H1 (cell line): Measurements from ENCODE around the gene CARD11. TPM values are rescaled to one million over a fixed set of nuclear protein-coding genes. Genes with fewer than 3 reads are reported as not detected.

Experiments used
- CTCF ChIA-PET: fragments of 300-600 bp; sonication (Branson Sonifier 250); formaldehyde crosslinking; loops from one replicate; lab custom pipeline; 2021; ENCODE audit not compliant: partially characterized antibody; lab: Charles Lee
- POLR2A ChIA-PET: fragments of 300-600 bp; sonication (Branson Sonifier 250); formaldehyde crosslinking; loops from one replicate; lab custom pipeline; 2021; ENCODE audit warnings: inconsistent platforms; ENCODE audit not compliant: partially characterized antibody; lab: Charles Lee
- DNase-seq, 2 experiments: peaks; one replicate each; pipeline versions ENCODE4 v3.0.0 to v3.0.0-alpha.2; 2010 to 2022; ENCODE audit warnings: low spot score in 2 of 2, low read depth in 1 of 2, mixed read lengths in 1 of 2
- FAIRE-seq: peaks from 2 replicates; lab custom pipeline; 2011; peaks lifted over from hg19 to GRCh38; lab: Jason Lieb, UNC
- H2AFZ ChIP-seq: 2 replicates; pipeline ENCODE4 v1.8.1; 2012; ENCODE audit warnings: low read length, inconsistent platforms
- H2AK5ac ChIP-seq: 2 replicates; pipeline ENCODE4 v1.6.1; 2013; ENCODE audit warnings: low read depth, low read length
- H2BK120ac ChIP-seq: replicated peaks from 2 replicates; pipeline ENCODE3; 2013; ENCODE audit warnings: low read depth, low read length, inconsistent platforms
- H2BK12ac ChIP-seq: 2 replicates; pipeline ENCODE4 v1.6.1; 2013; ENCODE audit warnings: low read depth, low read length
- H2BK15ac ChIP-seq: 2 replicates; pipeline ENCODE4 v1.6.1; 2013; ENCODE audit warnings: low read length
- H2BK20ac ChIP-seq: 2 replicates; pipeline ENCODE4 v1.6.1; 2013; ENCODE audit warnings: low read length
- H2BK5ac ChIP-seq: 2 replicates; pipeline ENCODE4 v1.6.1; 2013; ENCODE audit warnings: low read depth, low read length
- H3K14ac ChIP-seq: 2 replicates; pipeline ENCODE4 v1.6.1; 2013; ENCODE audit warnings: inconsistent platforms; ENCODE audit not compliant: insufficient read length
- H3K18ac ChIP-seq: 2 replicates; pipeline ENCODE4 v1.6.1; 2013; ENCODE audit warnings: low read length; ENCODE audit errors: extremely low read depth
- H3K23ac ChIP-seq: 2 replicates; pipeline ENCODE4 v1.6.1; 2013; ENCODE audit warnings: inconsistent platforms; ENCODE audit not compliant: insufficient read length
- H3K23me2 ChIP-seq: 2 replicates; pipeline ENCODE4 v1.6.1; 2013; ENCODE audit warnings: low read depth, low read length
- H3K27ac ChIP-seq: 2 replicates; pipeline ENCODE4 v1.6.1; 2011; ENCODE audit warnings: low read depth, low read length, inconsistent platforms
- H3K27me3 ChIP-seq, 4 experiments: replicated peaks in 1 of 4; 1 replicate in 1 of 4; 2 replicates in 3 of 4; pipeline versions ENCODE4 v1.6.1 to v1.8.1; 2011 to 2013; ENCODE audit warnings: low read length in 3 of 4, mild to moderate bottlenecking in 3 of 4, inconsistent platforms in 2 of 4, mixed read lengths in 2 of 4, moderate library complexity in 1 of 4; ENCODE audit not compliant: control insufficient read depth in 3 of 4, insufficient read depth in 3 of 4; ENCODE audit errors: extremely low read depth in 1 of 4
- H3K36me3 ChIP-seq, 4 experiments: 2 replicates each; pipeline versions ENCODE4 v1.6.1 to v1.8.1; 2011 to 2013; ENCODE audit warnings: mild to moderate bottlenecking in 4 of 4, low read length in 3 of 4, moderate library complexity in 2 of 4, control low read depth in 1 of 4, inconsistent platforms in 1 of 4; ENCODE audit not compliant: insufficient read depth in 4 of 4, control insufficient read depth in 2 of 4
- H3K4ac ChIP-seq: replicated peaks from 2 replicates; pipeline ENCODE3; 2013; ENCODE audit warnings: low read length, low read depth, mixed read lengths, inconsistent platforms; ENCODE audit not compliant: insufficient read length
- H3K4me1 ChIP-seq, 4 experiments: replicated peaks in 1 of 4; 1 replicate in 1 of 4; 2 replicates in 3 of 4; pipeline versions ENCODE4 v1.6.1 to v1.8.1; 2011 to 2013; ENCODE audit warnings: low read length in 3 of 4, inconsistent platforms in 2 of 4, mixed read lengths in 1 of 4; ENCODE audit not compliant: insufficient read depth in 4 of 4, control insufficient read depth in 3 of 4
- H3K4me2 ChIP-seq, 2 experiments: 2 replicates each; pipeline versions ENCODE4 v1.6.1 to v1.8.1; 2011 to 2013; ENCODE audit warnings: low read depth in 2 of 2, low read length in 2 of 2, control low read depth in 1 of 2, inconsistent platforms in 1 of 2, mild to moderate bottlenecking in 1 of 2; ENCODE audit not compliant: insufficient read depth in 1 of 2
- H3K4me3 ChIP-seq, 4 experiments: fragments of 200-600, 300-600 bp in 1 of 4; sonication (generic), shearing (Covaris generic), sonication (Bioruptor Twin) in 1 of 4; 2 replicates each; pipeline versions ENCODE4 v1.5.1 to v1.8.1; 2011 to 2016; ENCODE audit warnings: low read length in 4 of 4, low read depth in 3 of 4, control low read depth in 2 of 4, inconsistent platforms in 2 of 4, mild to moderate bottlenecking in 2 of 4, mixed read lengths in 1 of 4, moderate library complexity in 1 of 4; ENCODE audit not compliant: insufficient read depth in 2 of 4; ENCODE audit errors: extremely low read depth in 1 of 4
- H3K56ac ChIP-seq: replicated peaks from 2 replicates; pipeline ENCODE3; 2013; ENCODE audit warnings: low read depth, mild to moderate bottlenecking, mixed read lengths, low read length, inconsistent platforms; ENCODE audit not compliant: insufficient read length
- H3K79me1 ChIP-seq: 2 replicates; pipeline ENCODE4 v1.6.1; 2013; ENCODE audit warnings: low read depth, low read length, control low read depth
- H3K79me2 ChIP-seq, 2 experiments: 2 replicates each; pipeline versions ENCODE4 v1.6.1 to v1.8.1; 2012 to 2013; ENCODE audit warnings: low read length in 2 of 2, mild to moderate bottlenecking in 2 of 2, inconsistent platforms in 1 of 2; ENCODE audit not compliant: insufficient read depth in 2 of 2, control insufficient read depth in 1 of 2
- H3K9ac ChIP-seq, 4 experiments: replicated peaks in 1 of 4; 1 replicate in 1 of 4; 2 replicates in 3 of 4; pipeline versions ENCODE4 v1.6.1 to v1.8.1; 2011 to 2013; ENCODE audit warnings: low read depth in 3 of 4, low read length in 3 of 4, control low read depth in 2 of 4, mild to moderate bottlenecking in 2 of 4, moderate library complexity in 2 of 4, inconsistent platforms in 1 of 4; ENCODE audit errors: extremely low read depth in 1 of 4
- H3K9me3 ChIP-seq, 2 experiments: 2 replicates each; pipeline versions ENCODE4 v1.6.1 to v1.8.1; 2012 to 2013; ENCODE audit warnings: mild to moderate bottlenecking in 2 of 2, moderate library complexity in 2 of 2, control low read depth in 1 of 2, inconsistent platforms in 1 of 2, low read depth in 1 of 2, low read length in 1 of 2, mixed read lengths in 1 of 2; ENCODE audit not compliant: insufficient read depth in 2 of 2
- H4K20me1 ChIP-seq, 2 experiments: replicated peaks in 1 of 2; 2 replicates each; pipeline versions ENCODE3 to v1.8.1; 2011 to 2013; ENCODE audit warnings: inconsistent platforms in 2 of 2, low read length in 2 of 2, mild to moderate bottlenecking in 1 of 2; ENCODE audit not compliant: insufficient read depth in 2 of 2, control insufficient read depth in 1 of 2
- H4K5ac ChIP-seq: 2 replicates; pipeline ENCODE4 v1.6.1; 2013; ENCODE audit warnings: low read length, low read depth, mixed read lengths, inconsistent platforms; ENCODE audit not compliant: insufficient read length
- H4K8ac ChIP-seq: 2 replicates; pipeline ENCODE4 v1.8.0; 2013; ENCODE audit warnings: mild to moderate bottlenecking, moderate library complexity, low read length, inconsistent platforms; ENCODE audit not compliant: insufficient read depth; ENCODE audit errors: extremely low read depth
- H4K91ac ChIP-seq: replicated peaks from 2 replicates; pipeline ENCODE3; 2013; ENCODE audit warnings: low read length, mixed read lengths, inconsistent platforms; ENCODE audit not compliant: insufficient read length
- CHD1 ChIP-seq: IDR thresholded peaks from 2 replicates; pipeline ENCODE4 v1.6.1; 2012; ENCODE audit warnings: low read depth, low read length, improper control_type of control experiment
- E2F6 ChIP-seq: IDR thresholded peaks from 2 replicates; pipeline ENCODE4 v1.6.1; 2012; ENCODE audit warnings: inconsistent platforms
- NANOG ChIP-seq: IDR thresholded peaks from 2 replicates; pipeline ENCODE4 v1.6.1; 2011; ENCODE audit warnings: low read length, low read depth, mild to moderate bottlenecking, inconsistent platforms; ENCODE audit not compliant: insufficient read depth, poor library complexity, severe bottlenecking
- NRF1 ChIP-seq: IDR thresholded peaks from 2 replicates; pipeline ENCODE4 v1.6.1; 2011; ENCODE audit warnings: mild to moderate bottlenecking, low read depth, low read length, improper control_type of control experiment
- POLR2AphosphoS5 ChIP-seq: IDR thresholded peaks from 2 replicates; pipeline ENCODE4 v1.6.1; 2011; ENCODE audit warnings: low read depth, low read length
- RBBP5 ChIP-seq: IDR thresholded peaks from 2 replicates; pipeline ENCODE4 v1.7.1; 2012; ENCODE audit warnings: low read depth, mild to moderate bottlenecking, inconsistent platforms, low read length, moderate library complexity, borderline replicate concordance
- SAP30 ChIP-seq: fragments of 300-600 bp; sonication (generic); IDR thresholded peaks from 2 replicates; pipeline ENCODE4 v1.7.1; 2012; ENCODE audit warnings: low read length, moderate library complexity, mild to moderate bottlenecking, inconsistent platforms; ENCODE audit not compliant: insufficient read depth, insufficient replicate concordance
- TAF1 ChIP-seq: IDR thresholded peaks from 2 replicates; pipeline ENCODE4 v1.6.1; 2011; ENCODE audit warnings: mild to moderate bottlenecking, low read depth, low read length
- TBP ChIP-seq: IDR thresholded peaks from 2 replicates; pipeline ENCODE4 v1.6.1; 2011; ENCODE audit warnings: low read depth, low read length, improper control_type of control experiment
- TEAD4 ChIP-seq: IDR thresholded peaks from 2 replicates; pipeline ENCODE4 v1.6.1; 2012; ENCODE audit warnings: low read depth, low read length, inconsistent platforms, mixed read lengths
- WGBS, 2 experiments: shearing (Covaris generic) in 1 of 2; methylation state at CpG; one replicate each; pipeline versions ENCODE4 v1.1.6 to v1.1.7; 2013 to 2015; ENCODE audit warnings: low lambda C conversion rate in 2 of 2, mixed read lengths in 2 of 2, inconsistent platforms in 1 of 2, low coverage in 1 of 2, missing lambda C conversion rate in 1 of 2; ENCODE audit not compliant: insufficient replicate concordance in 2 of 2, insufficient coverage in 1 of 2, insufficient read length in 1 of 2; ENCODE audit errors: extremely low coverage in 1 of 2, missing lambda C conversion rate in 1 of 2; 5-methylcytosine and 5-hydroxymethylcytosine counted together
- polyA plus RNA-seq, 7 experiments: library from polyadenylated mRNA; depleted of rRNA in 3 of 7; stranded (reverse) in 5 of 7; unstranded in 2 of 7; fragments of >200 nt in 5 of 7; fragments of 200-250 nt in 2 of 7; gene quantifications; 1 replicate in 5 of 7; 2 replicates in 1 of 7; 4 replicates in 1 of 7; pipeline versions ENCODE4 v1.2.1 to v1.2.3, GENCODE V29; 2011 to 2013; ENCODE audit warnings: missing spikeins in 2 of 7, mixed read lengths in 2 of 7
- total RNA-seq: library from RNA; stranded (reverse); fragmentation: NEBNext Ultra II Directional; extraction: Animal tissue kit (Norgen Biotek cat#: 25700); gene quantifications from 2 replicates; pipeline ENCODE4 v1.2.1, GENCODE V29; 2021

The CARD11 gene
- total and polyA plus RNA-seq, 2 of the 8 experiments (the other 6 are each of a cell fraction or from before 2014, with no cell fraction given) = 12.6 to 29.8 TPM

- Histone ChIP-seq H3K27ac (no peak overlapping the region), H4K8ac (peak overlapping the region; percentile 71), H4K20me1 (no peaks in the 10 kb centered on the region), H2AK5ac (no peak overlapping the region), H2BK15ac (peak overlapping the region; percentile 72; the same call in 1 of the 2 replicates), H3K23me2 (no peaks in the 10 kb centered on the region), H2AFZ (peak overlapping the region; percentile 78), H2BK20ac (0 out of 2 replicates have a peak overlapping the region, but pooled peaks have one; percentile 48), H3K4ac (no peak overlapping the region), H4K5ac (no peak overlapping the region), H3K56ac (no peak overlapping the region), H2BK12ac (0 out of 2 replicates have a peak overlapping the region, but pooled peaks have one; percentile 1), H2BK5ac (peak overlapping the region; percentile 57; the same call in 1 of the 2 replicates), H3K9me3 (no peaks in the 10 kb centered on the region), H3K4me1 (peaks cover 0 to 14% (median 5%) of the 10 kb centered on the region in 4 experiments; a peak in 6 of 7 replicates), H4K91ac (no peak overlapping the region), H3K18ac (no peak overlapping the region; the same call in 1 of the 2 replicates), H3K36me3 (no peaks in the 10 kb centered on the region), H2BK120ac (no peak overlapping the region), H3K79me2 (no peaks in the 10 kb centered on the region), H3K9ac (no peak overlapping the region), H3K4me2 (no peak overlapping the region), H3K14ac (no peak overlapping the region), H3K27me3 (no peaks in the 10 kb centered on the region), H3K23ac (no peak overlapping the region), H3K4me3 (no peak overlapping the region), H3K79me1 (no peaks in the 10 kb centered on the region; the same call in 1 of the 2 replicates)
- DNase-seq (no peak), FAIRE-seq (no peak)
- TF ChIP-seq TAF1 (no peak), TBP (no peak), TEAD4 (no peak), SAP30 (no peak), NRF1 (no peak), E2F6 (no peak), RBBP5 (no peak), CHD1 (no peak), NANOG (no peak), POLR2AphosphoS5 (no peak)
- 89% methylated on average over 15 of the region's 15 CpGs; no CpG with 5 or more reads in 1 of the 2 experiments for WGBS, 2 experiments
- CTCF ChIA-PET = interaction anchor here (0.6 kb wide), 1 partner anchor 885 kb away, joined by 3 read pairs; no protein-coding TSS in a partner anchor
- POLR2A ChIA-PET = interaction anchor here (1.1 to 1.3 kb wide), 3 partner anchors 9 to 11 kb away, joined by 3 to 4 read pairs (median 3); no protein-coding TSS in a partner anchor
Observed at GRCh38 chr7:2869981-2870380, 173.7 kb downstream of the CARD11 start.
